Effector memory CD4-positive, alpha-beta T cell (primary cell): ENCODE measurements around the gene OR14A2.
"Not testable (repeated sequence)": the region's sequence is repeated elsewhere in the genome, so short reads cannot be mapped to it uniquely, and the experiment has no call there.

Source experiments
- DNase-seq, 3 donors: peaks; one replicate each; pipeline ENCODE4 v3.0.0-alpha.2; 2020
- H3K27ac ChIP-seq: 2 replicates; pipeline ENCODE4 v1.7.0; 2013; ENCODE audit warnings: mild to moderate bottlenecking, low read length, moderate library complexity; ENCODE audit not compliant: insufficient read depth, poor library complexity, severe bottlenecking
- H3K27me3 ChIP-seq: replicated peaks from 2 replicates; pipeline ENCODE4 v1.7.0; 2013; ENCODE audit warnings: mild to moderate bottlenecking, low read length; ENCODE audit not compliant: insufficient read depth, control insufficient read depth, poor library complexity, severe bottlenecking
- H3K36me3 ChIP-seq: 2 replicates; pipeline ENCODE4 v1.7.0; 2013; ENCODE audit warnings: mild to moderate bottlenecking, low read length, moderate library complexity; ENCODE audit not compliant: control insufficient read depth, insufficient read depth
- H3K4me1 ChIP-seq: 2 replicates; pipeline ENCODE4 v1.7.0; 2013; ENCODE audit warnings: low read length, mild to moderate bottlenecking; ENCODE audit not compliant: control insufficient read depth, insufficient read depth, poor library complexity, severe bottlenecking
- H3K4me3 ChIP-seq: 2 replicates; pipeline ENCODE4 v1.7.0; 2013; ENCODE audit warnings: low read length, low read depth, mild to moderate bottlenecking; ENCODE audit not compliant: insufficient read depth, poor library complexity, severe bottlenecking
- H3K9me3 ChIP-seq: 2 replicates; pipeline ENCODE4 v1.7.0; 2013; ENCODE audit warnings: mild to moderate bottlenecking, low read length, moderate library complexity; ENCODE audit not compliant: control insufficient read depth

OR14A2 gene

GRCh38 chr1:247740721-247741120 is 7.2 kb downstream of the OR14A2 start:
- Histone ChIP-seq H3K27me3 (no peaks in the 10 kb centered on the region), H3K27ac (no peak overlapping the region), H3K36me3 (no peaks in the 10 kb centered on the region), H3K4me3 (no peak overlapping the region), H3K9me3 (no peaks in the 10 kb centered on the region), H3K4me1 (no peaks in the 10 kb centered on the region)
- no peak for DNase-seq

- Histone ChIP-seq H3K4me1 (no peaks in the 10 kb centered on the region), H3K9me3 (no peaks in the 10 kb centered on the region), H3K4me3 (no peak within 1 kb of the TSS), H3K27ac (no peak within 1 kb of the TSS), H3K36me3 (no peaks in the 10 kb centered on the region), H3K27me3 (no peaks in the 10 kb centered on the region)
- DNase-seq, result no peak
Observed at GRCh38 chr1:247738315-247738714, 9.6 kb downstream of the OR14A2 start, which contains the start of gene OR14K1. Gene OR14K1 (plus strand): TSS chr1:247738615. CDS start chr1:247738615, 0 bp downstream.

- H3K9me3 ChIP-seq, result no peaks in the 10 kb centered on the region
- no peak overlapping the region for H3K4me3 ChIP-seq
- H3K36me3 ChIP-seq, result no peaks in the 10 kb centered on the region
- H3K27ac ChIP-seq, result no peak overlapping the region
- H3K4me1 ChIP-seq, result no peaks in the 10 kb centered on the region
- no peaks in the 10 kb centered on the region for H3K27me3 ChIP-seq
- DNase-seq, result no peak
Observed at GRCh38 chr1:247721222-247721621, 26.7 kb downstream of the OR14A2 start.

GRCh38 chr1:247716546-247716945 is 31.4 kb downstream of the OR14A2 start, which contains the start of gene OR6F1:
Gene OR6F1 (minus strand): TSS chr1:247716646. CDS start chr1:247712755, 3,891 bp downstream.
- Histone ChIP-seq H3K9me3 (no peaks in the 10 kb centered on the region), H3K27me3 (no peaks in the 10 kb centered on the region), H3K4me3 (no peak within 1 kb of the TSS), H3K27ac (no peak within 1 kb of the TSS), H3K4me1 (no peaks in the 10 kb centered on the region), H3K36me3 (no peaks in the 10 kb centered on the region)
- DNase-seq, result no peak

GRCh38 chr1:247713753-247714152 is 34.2 kb downstream of the OR14A2 start:
- no peak overlapping the region for H3K4me3 ChIP-seq
- no peaks in the 10 kb centered on the region for H3K27me3 ChIP-seq
- H3K4me1 ChIP-seq, result no peaks in the 10 kb centered on the region
- H3K9me3 ChIP-seq, result no peaks in the 10 kb centered on the region
- no peak overlapping the region for H3K27ac ChIP-seq
- no peak for DNase-seq
- no peaks in the 10 kb centered on the region for H3K36me3 ChIP-seq

GRCh38 chr1:247710681-247711080 is 37.3 kb downstream of the OR14A2 start:
- H3K4me3 ChIP-seq, DNase-seq, H3K36me3 ChIP-seq, H3K9me3 ChIP-seq, H3K27ac ChIP-seq, H3K27me3 ChIP-seq, H3K4me1 ChIP-seq: not testable (repeated sequence)

- Histone ChIP-seq H3K4me3 (no peak overlapping the region), H3K27ac (no peak overlapping the region), H3K9me3 (no peaks in the 10 kb centered on the region), H3K4me1 (no peaks in the 10 kb centered on the region), H3K36me3 (no peaks in the 10 kb centered on the region), H3K27me3 (no peaks in the 10 kb centered on the region)
- no peak for DNase-seq
Observed at GRCh38 chr1:247701338-247701737, 46.6 kb downstream of the OR14A2 start.

GRCh38 chr1:247681288-247681897 is 66.5 kb downstream of the OR14A2 start:
- no peak for DNase-seq
- no peaks in the 10 kb centered on the region for H3K27me3 ChIP-seq
- no peak overlapping the region for H3K27ac ChIP-seq
- H3K36me3 ChIP-seq, result no peaks in the 10 kb centered on the region
- H3K4me3 ChIP-seq, result no peak overlapping the region
- no peaks in the 10 kb centered on the region for H3K9me3 ChIP-seq
- H3K4me1 ChIP-seq, result no peaks in the 10 kb centered on the region

- H3K27me3 ChIP-seq, result no peaks in the 10 kb centered on the region
- H3K9me3 ChIP-seq, result no peaks in the 10 kb centered on the region
- no peak overlapping the region for H3K27ac ChIP-seq
- H3K4me1 ChIP-seq, result no peaks in the 10 kb centered on the region
- H3K4me3 ChIP-seq, result no peak overlapping the region
- DNase-seq, result no peak
- no peaks in the 10 kb centered on the region for H3K36me3 ChIP-seq
Observed at GRCh38 chr1:247680171-247680570, 67.8 kb downstream of the OR14A2 start.

- Histone ChIP-seq H3K36me3 (no peaks in the 10 kb centered on the region), H3K27me3 (no peaks in the 10 kb centered on the region), H3K27ac (no peak within 1 kb of the TSS), H3K4me1 (no peaks in the 10 kb centered on the region), H3K4me3 (no peak within 1 kb of the TSS), H3K9me3 (no peaks in the 10 kb centered on the region)
- DNase-seq, result no peak
Observed at GRCh38 chr1:247679639-247680038, 68.3 kb downstream of the OR14A2 start, which contains the start of gene OR13G1. Gene OR13G1 (minus strand): TSS chr1:247679739. CDS start chr1:247673041, 6,698 bp downstream.
